Fibroblast of skin of right biceps (primary cell): ENCODE results near the gene ADAMTS12.
"Not testable (repeated sequence)": the region's sequence is repeated elsewhere in the genome, so short reads cannot be mapped to it uniquely, and the experiment has no call there.

Experiments used
- DNase-seq: peaks from one replicate; pipeline ENCODE4 v3.0.0-alpha.2; 2013

The ADAMTS12 gene

DNA sequence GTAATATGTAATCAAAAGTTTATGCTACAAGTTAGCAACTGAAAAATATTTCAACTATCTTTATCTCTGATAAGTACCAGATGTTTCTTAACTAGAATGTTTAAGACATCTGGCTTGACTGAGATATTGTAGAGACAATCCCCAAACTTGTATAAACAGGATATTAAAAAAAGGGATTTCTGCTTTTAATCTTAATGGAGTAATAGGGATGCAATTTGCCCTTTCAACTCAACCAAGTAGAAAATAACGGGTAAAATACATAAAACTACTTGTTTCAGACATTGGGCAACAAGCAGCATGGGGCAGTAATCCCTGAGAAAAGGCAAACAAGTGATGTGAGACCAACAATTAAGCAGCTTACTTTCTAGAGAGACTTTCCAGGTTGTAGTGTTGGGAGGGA lies 9.4 kb upstream of the ADAMTS12 start:
- DNase-seq = peak; percentile 31

DNA sequence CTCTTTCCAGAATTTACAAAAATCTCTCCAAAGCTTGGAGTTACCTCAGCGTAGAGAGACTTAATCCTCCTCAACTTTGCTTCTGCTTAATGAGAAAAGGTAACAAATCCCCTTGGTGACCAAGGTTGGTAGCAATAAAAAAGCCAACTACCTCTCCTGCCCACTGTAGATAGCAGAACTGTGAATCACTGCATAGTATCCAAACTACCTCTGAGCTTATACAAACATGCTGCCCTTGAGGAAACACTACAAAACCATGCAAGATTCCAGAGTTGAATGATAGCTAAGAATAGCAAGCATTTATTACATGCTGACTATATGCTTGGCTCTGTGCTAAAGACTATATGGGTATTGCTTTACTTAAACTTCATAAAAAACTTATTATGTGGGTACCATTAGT lies 2.8 kb upstream of the ADAMTS12 start:
- DNase-seq = peak; percentile 74

DNA sequence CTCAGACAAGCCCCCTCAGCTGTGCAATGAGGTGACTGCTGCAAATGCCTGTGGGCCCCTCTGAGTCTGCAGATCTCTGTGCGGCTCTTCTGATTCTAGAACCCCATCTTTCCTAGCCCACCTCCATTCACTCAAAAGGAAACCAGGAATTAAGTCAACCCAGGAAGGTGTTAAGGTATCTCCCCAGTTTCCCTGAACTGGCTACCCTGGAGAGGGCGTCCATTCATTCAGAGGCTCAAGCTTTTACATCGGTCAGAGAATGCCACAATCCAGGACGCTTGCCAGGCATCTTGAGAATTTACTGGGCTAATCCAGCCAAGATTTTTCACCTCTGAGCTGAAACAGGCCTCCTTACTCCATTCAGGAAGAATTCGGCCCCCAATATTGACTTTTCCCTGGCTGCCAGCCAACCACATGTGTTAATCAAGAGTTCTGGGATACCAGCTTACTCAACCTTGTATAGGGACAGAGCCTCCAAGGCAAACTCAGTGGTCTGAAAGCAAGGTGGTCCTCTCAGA lies 889 bp upstream of the ADAMTS12 start:
- DNase-seq = peak; percentile 97

DNA sequence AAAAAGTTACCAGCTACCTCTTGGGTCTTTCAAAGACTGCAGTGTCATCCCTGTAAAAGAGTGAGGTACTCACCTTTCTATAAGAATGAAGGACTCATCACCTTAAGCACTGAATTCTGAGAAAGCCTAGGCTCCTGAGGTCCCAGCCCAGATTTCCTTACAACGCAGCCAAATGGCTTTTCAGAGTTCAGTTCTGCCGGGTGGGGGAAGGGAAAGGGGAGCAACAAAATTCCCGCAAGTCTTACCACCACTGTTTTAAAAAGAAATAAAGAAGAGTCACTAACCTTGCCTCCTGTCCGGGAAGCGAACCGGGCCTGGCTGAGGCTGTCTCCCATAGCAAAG lies 373 bp downstream of the ADAMTS12 start:
- DNase-seq = no peak

DNA sequence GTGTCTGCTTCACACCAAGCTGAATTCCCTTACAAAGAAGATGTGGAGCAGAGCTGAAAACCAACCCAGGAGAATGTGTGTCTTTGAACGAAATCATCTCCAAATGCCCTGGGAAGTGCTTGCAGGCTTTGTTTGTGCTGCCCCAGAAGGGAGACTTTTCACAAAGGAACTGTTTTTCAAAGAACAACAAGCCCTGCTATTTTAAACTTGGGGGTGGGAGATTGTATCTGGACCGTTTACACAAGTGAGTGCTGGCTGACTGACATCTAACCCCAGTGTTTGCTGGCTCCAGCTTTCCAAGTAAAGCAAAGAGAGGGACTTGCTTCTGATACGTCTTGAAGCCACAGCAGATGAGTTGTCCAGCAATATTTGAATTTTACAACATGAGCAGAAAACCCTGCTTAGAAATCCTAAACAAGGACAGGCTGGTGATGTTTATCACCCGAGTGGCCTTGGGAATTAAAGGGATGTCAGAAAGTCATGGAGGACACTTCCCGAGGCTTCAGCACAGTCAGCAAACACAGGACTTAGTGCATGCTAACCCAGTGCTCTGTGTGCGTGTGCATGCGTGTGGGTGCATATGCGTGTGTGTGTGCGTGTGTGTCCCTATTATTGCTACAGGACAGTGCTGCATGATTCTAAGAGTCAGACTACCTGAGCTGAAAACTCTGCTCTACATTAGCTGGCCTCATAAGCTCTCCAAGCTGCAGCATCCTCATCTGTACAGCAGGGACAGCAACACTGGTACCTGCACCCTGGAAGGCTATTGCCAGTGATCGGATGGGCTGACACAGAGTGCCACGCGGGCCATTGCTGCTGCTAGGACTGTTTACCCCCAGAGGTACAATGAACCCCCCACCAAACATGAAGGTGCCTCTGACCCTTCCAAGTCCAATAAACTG lies 1.4 kb downstream of the ADAMTS12 start:
- peak; percentile 50 for DNase-seq

DNA sequence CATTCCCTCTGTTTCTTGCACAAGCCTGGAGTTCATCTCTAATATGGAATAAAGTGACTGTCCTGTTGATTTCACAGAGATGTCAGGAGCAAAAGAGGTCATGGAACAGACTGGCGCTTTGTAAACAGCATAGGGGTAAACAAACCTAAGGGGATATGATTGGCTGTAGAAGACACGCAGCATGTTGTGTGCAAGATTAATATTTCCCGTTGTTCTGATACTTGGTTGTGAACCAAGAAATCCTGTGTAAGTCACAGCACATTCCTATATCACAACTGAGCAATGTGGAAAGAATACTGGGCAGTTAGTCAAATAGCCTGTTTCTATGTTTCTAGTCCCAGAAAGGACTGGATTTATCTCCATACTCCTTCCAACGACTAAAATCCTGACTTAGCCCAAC lies 3.2 kb downstream of the ADAMTS12 start:
- DNase-seq = peak; percentile 62

DNA sequence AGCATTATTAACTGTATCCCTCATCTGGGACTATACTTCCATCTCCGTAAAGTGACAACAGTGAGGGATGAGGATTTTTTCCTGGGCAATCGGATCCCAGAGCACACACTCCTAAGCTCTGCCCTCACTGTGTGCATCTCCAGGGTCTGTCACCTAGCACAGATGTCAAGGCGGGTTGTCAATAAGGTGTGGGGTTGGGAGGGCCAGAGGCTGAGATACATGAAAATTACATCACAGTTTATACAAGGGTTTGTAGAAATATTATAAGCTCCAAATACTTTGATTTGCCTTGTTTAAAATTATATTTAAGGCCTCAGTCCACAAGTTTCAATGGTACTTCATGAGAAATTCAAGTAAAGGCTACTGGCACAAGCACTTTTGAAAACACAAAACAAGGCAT lies 4.5 kb downstream of the ADAMTS12 start:
- DNase-seq = no peak

DNA sequence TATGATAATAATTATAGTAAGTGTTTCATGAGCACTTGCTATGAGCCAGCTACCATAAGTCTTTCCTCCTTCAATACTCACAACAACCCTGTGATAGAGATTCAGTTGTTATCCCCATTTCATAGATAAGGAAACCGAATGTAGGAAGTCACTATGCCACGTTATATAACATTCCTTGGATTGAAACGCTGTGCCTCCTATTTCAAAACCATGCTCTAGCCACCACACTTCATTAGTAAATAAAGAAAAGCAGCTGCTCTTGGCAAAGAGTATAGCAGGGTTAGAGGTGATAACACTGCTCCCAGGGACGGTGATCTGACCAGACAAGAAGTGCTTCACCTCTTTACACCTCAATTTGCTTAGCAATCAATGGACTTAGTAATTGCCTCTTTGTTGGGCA lies 5.5 kb downstream of the ADAMTS12 start:
- no peak for DNase-seq

DNA sequence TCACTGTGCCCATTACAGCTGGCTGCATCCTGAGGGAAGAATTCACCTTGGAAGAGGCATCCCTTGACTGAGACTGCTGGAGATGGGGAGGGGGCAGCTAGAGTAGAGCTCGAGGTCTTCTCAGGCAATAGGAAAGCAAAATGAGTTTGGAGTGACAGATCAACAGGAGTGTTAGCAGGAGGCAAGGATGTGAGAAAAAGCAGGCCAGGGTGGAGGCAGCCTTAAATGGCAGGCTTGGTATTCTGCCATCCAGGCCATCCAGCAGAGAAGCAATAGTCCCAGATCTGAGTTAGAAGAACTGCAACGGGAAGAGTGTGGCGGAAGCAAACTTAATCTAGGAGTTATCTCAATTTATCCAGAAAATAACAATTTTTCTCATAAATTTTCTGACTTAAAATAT lies 6.1 kb downstream of the ADAMTS12 start:
- DNase-seq = no peak

DNA sequence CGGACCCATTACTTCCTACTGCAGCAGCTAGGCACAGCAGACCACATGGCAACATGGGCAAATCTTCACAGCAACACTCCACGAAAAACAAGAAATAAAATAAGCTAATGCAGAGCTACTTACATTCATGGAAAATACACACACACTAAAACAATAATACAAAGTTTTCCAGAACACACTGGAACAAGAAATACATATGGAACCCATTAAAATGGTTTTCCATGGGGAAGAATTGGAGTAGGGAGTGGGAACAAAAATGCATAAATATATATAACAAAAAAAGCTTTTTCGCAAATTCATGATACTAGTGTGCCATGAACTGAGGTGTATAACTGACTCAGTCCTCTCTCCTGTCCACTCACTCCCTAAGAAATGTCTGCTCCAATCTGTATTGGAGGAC lies 8.3 kb downstream of the ADAMTS12 start:
- DNase-seq = no peak

DNA sequence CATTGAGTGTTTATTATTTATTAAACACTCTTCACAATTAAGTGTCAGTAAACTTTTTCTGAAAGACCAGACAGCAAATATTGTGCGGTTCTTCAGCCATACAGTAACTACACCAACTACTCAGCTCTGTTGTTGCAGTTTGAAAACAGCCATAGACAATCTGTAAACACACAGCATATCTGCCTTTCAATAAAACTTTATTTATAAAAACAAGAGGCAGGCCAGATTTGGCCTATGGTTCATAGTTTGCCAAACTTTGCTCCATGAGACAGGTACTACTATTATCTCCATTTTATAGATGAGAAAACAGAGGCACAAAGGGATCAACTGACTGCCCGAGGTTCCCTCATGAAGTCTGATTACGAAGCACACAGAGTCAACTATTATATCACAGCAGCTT lies 11.5 kb downstream of the ADAMTS12 start:
- DNase-seq = no peak

DNA sequence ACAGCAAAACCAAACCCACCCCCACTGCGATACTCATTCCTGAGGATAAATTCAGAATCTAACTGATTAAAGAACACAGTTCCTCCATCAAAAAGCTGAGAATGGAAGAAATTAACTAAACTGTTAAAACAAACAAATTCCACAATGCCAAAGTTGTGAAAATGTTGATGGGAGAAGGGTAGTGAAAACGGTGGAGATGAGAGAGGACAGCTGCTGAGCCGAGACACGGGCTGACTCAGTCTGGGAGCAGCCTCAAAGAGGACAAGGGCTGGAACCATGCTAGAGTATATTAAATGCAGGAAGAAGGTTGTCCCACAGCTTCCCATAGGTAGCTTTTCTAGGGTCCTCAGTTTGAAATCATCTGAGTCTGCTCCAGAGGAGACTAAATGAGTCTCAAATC lies 14.3 kb downstream of the ADAMTS12 start:
- DNase-seq = no peak

DNA sequence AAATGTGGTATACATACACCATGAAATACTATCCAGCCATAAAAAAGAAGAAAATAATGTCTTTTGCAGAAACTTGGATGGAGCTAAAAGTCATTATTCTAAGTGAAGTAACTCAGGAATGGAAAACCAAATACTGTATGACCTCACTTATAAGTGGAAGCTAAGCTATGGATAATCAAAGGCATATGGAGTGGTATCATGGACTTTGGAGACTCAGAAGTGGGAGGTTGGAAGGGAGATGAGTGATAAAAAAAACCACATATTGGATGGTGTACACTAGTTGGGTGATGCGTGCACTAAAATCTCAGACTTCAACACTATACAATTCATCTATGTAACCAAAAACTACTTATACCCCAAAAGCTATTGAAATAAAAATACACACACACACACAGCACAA lies 24.5 kb downstream of the ADAMTS12 start:
- peak; percentile 75 for DNase-seq

DNA sequence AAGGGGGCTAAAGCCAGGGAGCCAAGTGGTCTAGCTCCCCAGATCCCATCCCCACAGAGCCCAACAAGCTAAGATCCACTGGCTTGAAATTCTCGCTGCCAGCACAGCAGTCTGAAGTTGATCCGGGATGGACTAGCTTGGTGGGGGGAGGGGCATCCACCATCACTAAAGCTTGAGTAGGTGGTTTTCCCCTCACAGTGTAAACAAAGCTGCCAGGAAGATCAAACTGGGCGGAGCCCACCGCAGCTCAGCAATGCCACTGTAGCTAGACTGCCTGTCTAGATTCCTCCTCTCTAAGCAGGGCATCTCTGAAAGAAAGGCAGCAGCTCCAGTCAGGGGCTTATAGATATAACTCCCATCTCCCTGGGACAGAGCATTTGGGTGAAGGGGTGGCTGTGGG lies 32.6 kb downstream of the ADAMTS12 start:
- not testable (repeated sequence) for DNase-seq

DNA sequence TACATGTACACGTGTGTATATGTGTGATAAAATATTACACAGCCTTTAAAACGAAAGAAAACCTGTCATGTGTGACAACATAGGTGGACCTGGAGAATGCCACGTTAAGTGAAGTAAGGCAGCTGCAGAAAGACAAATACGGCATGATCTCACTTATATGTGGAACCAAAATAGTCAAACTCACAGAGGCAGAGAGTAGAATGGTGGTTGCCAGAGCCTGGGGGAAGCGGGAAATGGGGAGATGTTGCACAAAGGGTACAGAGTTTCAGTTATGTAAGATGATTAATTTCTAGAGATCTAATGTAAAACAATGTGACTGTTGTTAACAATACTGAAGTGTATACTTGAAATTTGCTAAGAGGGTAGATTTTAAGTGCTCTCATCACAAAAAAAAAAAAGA lies 34.8 kb downstream of the ADAMTS12 start:
- no peak for DNase-seq

DNA sequence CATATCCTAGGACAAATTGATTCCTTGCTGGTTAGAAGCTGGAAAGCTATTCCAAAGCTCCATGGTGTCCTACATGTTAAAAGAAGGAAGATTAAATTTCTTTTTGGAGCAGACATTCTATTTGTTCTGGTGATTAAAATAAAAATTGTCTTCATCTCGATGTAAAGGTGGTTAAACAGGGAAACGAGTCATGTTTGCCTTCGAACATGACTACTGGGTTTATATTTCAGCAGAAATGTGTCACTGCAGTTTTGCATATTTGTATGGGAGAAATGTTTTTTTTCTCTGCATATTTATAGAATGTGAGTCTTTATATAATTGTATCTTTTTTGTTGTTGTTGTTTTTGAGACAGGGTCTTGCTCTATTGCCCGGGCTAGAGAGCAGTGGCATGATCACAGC lies 36.4 kb downstream of the ADAMTS12 start:
- peak; percentile 52 for DNase-seq

DNA sequence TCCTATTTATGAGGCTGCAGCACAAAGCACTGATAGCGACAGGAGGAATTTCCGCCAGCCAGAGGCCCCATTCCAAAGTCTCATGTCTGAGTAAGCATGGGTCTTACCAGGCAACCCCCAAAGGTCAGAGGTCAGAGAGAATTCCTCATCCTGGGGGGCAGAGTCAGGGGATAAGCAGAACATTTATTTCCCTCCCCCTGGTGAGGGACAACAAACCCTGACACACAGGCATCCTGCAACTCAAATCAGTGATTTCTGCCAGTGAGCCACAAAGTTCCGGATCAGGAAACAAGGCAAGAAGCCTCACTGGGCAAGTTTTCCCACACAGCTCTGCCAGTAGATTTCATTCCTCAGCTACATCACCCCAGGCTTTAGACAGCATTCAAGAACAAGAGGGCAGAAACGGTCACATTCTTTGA lies 37.0 kb downstream of the ADAMTS12 start:
- DNase-seq = peak; percentile 87

DNA sequence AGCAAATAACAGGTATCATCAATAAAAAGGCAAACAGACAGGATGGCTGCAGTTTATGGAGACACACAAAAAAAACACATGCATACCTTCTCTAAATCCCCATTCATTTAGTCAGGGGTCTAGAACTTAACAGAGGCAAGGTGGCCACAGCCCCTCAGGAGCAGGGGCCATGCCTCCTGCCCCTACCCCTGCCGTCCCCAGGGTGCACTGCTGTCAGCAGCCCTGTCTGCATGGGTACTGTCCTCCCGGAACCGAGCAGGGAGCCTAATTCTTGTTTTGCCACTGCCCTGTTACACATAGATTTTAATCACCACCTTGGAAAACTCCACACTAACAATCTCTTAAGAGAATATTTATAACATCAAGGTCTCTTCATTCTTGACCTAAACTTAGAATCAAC lies 39.0 kb downstream of the ADAMTS12 start:
- no peak for DNase-seq

DNA sequence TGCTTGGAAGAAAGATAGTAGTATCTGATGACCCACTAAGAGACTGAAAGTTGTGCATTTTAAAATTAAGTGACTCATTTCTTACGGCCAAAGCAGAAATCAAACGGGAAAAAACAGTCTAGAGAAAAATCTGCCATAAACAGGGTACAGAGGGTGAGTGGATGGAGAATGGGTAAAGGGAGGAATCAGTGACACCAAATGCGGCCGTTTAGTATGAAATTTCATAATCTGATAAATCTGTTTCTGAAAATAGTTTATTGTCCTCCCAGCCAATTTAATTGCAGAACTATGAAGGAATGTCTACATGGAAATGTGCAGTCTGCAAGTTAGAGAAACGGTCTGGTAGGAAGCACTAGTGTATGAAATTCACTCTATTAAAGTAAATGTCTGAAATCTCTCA lies 39.5 kb downstream of the ADAMTS12 start:
- peak; percentile 53 for DNase-seq

DNA sequence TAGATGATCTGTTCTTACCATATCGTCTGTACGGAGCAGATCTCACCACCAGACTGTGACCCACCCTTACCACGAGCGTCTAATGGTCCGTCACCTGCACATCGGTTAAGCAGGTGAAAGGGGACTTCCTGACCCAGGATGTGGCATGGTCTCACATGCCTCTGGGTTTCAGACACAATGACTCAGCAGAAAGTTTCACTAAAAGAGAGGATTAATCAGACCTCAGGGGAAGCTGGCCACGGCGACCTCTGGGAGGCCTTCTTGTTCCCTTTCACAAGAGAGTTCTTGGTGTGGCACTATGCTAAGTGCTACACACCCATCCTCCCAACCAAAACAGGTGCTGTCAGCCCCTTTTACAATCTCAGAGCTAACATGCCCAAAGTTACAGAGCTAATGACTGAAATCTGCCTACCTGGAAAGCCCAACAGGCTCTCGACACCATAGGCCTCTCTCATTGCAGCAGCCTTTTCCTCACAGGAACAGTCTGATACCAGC lies 41.6 kb downstream of the ADAMTS12 start:
- DNase-seq = peak; percentile 57

DNA sequence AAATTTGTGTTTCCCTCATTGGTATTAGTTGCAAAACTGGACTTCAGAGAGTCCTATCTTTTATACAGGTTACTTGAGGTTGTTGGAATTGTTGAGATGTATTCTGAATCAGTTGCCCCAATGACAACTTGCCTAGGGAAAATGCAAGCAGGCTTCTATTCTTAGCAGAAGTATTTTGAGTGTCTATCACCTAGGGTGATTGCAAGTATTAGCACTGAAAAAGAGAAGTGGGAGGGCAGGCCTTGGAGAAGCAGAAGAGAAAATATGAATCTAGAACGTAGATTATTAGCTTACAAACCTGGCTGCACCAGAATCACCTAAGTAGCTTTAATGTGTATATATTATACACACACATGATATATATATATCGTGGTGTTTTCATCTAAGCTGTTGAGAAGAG lies 43.2 kb downstream of the ADAMTS12 start:
- no peak for DNase-seq

DNA sequence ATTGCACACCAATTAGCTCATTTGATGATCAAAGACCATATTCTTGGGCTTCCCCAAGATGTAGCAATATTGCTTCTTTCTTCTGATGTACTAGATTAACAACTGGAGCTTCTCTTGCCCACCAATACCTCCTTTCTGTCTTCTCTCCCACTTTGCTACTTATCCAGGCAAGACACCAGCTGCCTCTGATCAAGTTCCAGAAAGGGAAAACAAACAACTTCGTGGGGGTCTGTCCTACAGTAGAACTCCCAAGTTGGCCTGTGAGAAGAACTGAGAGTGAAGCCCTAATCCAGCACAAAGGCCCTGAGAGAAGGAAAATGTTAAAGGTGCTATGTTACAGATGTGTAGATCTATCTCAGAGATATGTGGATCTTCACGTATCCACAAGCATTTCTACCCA lies 44.9 kb downstream of the ADAMTS12 start:
- no peak for DNase-seq

DNA sequence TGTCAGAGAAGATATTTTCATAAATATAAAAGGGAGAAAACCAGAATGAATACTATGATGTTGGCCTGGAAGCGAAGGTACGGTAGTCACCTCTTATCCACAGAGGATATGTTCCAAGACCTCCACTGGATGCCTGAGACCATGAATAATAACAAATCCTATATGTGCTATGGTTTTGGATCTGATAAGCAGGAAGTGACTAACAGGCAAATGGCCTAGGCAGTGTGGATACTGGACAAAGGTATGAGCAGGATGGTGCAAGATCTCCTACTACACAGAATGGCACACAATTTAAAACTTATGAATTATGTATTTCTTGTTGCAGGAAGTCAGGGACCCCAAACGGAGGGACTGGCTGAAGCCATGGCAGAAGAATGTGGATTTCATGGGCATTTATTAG lies 48.2 kb downstream of the ADAMTS12 start:
- DNase-seq = peak; percentile 89

DNA sequence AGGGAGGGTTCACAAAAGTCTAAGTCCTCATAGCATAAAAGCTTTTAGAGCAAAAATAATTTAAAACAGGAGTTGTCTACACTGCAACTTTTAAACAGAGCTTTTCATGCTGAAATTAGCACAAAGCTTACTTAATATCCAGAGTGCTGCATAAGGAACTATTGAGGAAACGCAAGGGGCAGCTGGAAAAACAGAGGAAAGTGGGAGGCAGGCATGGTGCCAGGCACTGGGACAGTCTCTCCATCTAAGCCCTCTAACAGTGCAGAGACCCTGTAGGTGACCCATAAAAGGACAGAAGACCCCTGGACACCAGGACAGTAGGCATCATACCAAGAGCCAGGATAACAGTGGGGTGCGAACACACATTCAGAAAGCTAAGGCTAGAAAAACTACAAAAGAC lies 49.3 kb downstream of the ADAMTS12 start:
- no peak for DNase-seq

DNA sequence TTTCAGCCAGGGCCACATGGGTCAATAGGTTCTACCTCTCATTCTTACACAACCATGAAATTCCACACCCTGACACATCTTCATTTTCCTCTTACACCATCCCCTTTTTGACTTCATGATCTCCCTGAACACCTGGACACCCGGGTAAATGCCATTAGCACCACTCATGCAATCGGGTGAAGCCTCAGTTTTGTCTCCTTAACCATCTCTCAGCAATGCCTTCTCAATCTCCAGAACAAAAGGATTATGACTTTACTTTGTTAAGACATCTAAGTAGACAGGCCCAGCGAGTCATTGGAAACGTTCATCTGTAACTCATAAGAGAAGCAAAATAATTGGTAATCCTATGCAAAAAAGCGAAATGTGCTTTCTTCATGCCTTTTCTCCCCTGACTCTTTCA lies 49.9 kb downstream of the ADAMTS12 start:
- no peak for DNase-seq
